HepG2 (cell line): ENCODE results near the gene ZNF526. TPM values are rescaled to one million over a fixed set of nuclear protein-coding genes. Genes with fewer than 3 reads are reported as not detected.

Experiments
- CERS6 ChIP-seq: sonication (generic); formaldehyde crosslinking; IDR thresholded peaks from 2 replicates; pipeline ENCODE4 v1.5.0; 2020; ENCODE audit warnings: missing genetic modification reagents
- CREB3 ChIP-seq: sonication (generic); formaldehyde crosslinking; IDR thresholded peaks from 2 replicates; pipeline ENCODE4 v1.5.0; 2020; ENCODE audit warnings: missing genetic modification reagents
- DR1 ChIP-seq: sonication (generic); formaldehyde crosslinking; IDR thresholded peaks from 2 replicates; pipeline ENCODE4 v1.8.0; 2021; ENCODE audit warnings: mild to moderate bottlenecking, missing genetic modification reagents, inconsistent platforms
- POLR2G ChIP-seq: fragments of 200-400 bp; formaldehyde crosslinking; IDR thresholded peaks from 2 replicates; pipeline ENCODE4 v1.6.1; 2018; ENCODE audit warnings: mild to moderate bottlenecking, low read depth, low read length, moderate library complexity
- REXO4 ChIP-seq: sonication (generic); formaldehyde crosslinking; IDR thresholded peaks from 2 replicates; pipeline ENCODE4 v1.8.0; 2022; ENCODE audit warnings: missing genetic modification reagents, mild to moderate bottlenecking, borderline replicate concordance
- SMC3 ChIP-seq: IDR thresholded peaks from 2 replicates; pipeline ENCODE4 v1.6.1; 2011; ENCODE audit warnings: low read length, improper control_type of control experiment
- TCF12 ChIP-seq, 2 experiments: fragments of 450-650 bp in 1 of 2; sonication (generic) in 1 of 2; formaldehyde crosslinking in 1 of 2; IDR thresholded peaks; 2 replicates each; pipeline versions ENCODE4 v1.6.1 to v1.8.0; 2017 to 2022; ENCODE audit warnings: antibody characterized with exemption in 1 of 2, mild to moderate bottlenecking in 1 of 2, missing genetic modification reagents in 1 of 2, moderate library complexity in 1 of 2
- THAP8 ChIP-seq: sonication (generic); formaldehyde crosslinking; IDR thresholded peaks from 2 replicates; pipeline ENCODE4 v1.5.1; 2020; ENCODE audit warnings: missing genetic modification reagents, mild to moderate bottlenecking, borderline replicate concordance
- ZBTB10 ChIP-seq: sonication (generic); formaldehyde crosslinking; IDR thresholded peaks from 2 replicates; pipeline ENCODE4 v1.4.0; 2020; ENCODE audit warnings: missing genetic modification reagents, borderline replicate concordance
- ZBTB21 ChIP-seq: sonication (generic); formaldehyde crosslinking; IDR thresholded peaks from 2 replicates; pipeline ENCODE4 v1.4.0; 2020; ENCODE audit warnings: missing genetic modification reagents
- ZBTB3 ChIP-seq: sonication (generic); formaldehyde crosslinking; IDR thresholded peaks from 2 replicates; pipeline ENCODE4 v1.4.0; 2020; ENCODE audit warnings: low read depth, mild to moderate bottlenecking, moderate library complexity, missing genetic modification reagents, borderline replicate concordance
- ZFP36 ChIP-seq: fragments of 150-350 bp; IDR thresholded peaks from 2 replicates; pipeline ENCODE4 v1.6.1; 2018; ENCODE audit warnings: borderline replicate concordance, low read length, low read depth; ENCODE audit not compliant: partially characterized antibody
- ZKSCAN1 ChIP-seq: fragments of 150-350 bp; IDR thresholded peaks from 2 replicates; pipeline ENCODE4 v1.6.1; 2014; ENCODE audit warnings: low read length
- ZNF101 ChIP-seq: sonication (generic); formaldehyde crosslinking; IDR thresholded peaks from 2 replicates; pipeline ENCODE4 v1.4.0; 2020; ENCODE audit warnings: mild to moderate bottlenecking, low read depth, missing genetic modification reagents, borderline replicate concordance
- ZNF136 ChIP-seq: sonication (generic); formaldehyde crosslinking; IDR thresholded peaks from 2 replicates; pipeline ENCODE4 v1.8.1; 2022; ENCODE audit warnings: low read depth, mild to moderate bottlenecking, moderate library complexity, missing genetic modification reagents
- ZNF3 ChIP-seq: IDR thresholded peaks from 2 replicates; pipeline ENCODE4 v1.7.0; 2017; ENCODE audit warnings: inconsistent platforms
- ZNF326 ChIP-seq: sonication (generic); formaldehyde crosslinking; IDR thresholded peaks from 2 replicates; pipeline ENCODE4 v1.4.0; 2020; ENCODE audit warnings: missing genetic modification reagents, borderline replicate concordance
- ZNF44 ChIP-seq: sonication (generic); formaldehyde crosslinking; IDR thresholded peaks from 2 replicates; pipeline ENCODE4 v1.5.1; 2020; ENCODE audit warnings: mild to moderate bottlenecking, missing genetic modification reagents
- ZNF512B ChIP-seq: sonication (generic); formaldehyde crosslinking; IDR thresholded peaks from 2 replicates; pipeline ENCODE4 v1.5.1; 2020; ENCODE audit warnings: missing genetic modification reagents, mild to moderate bottlenecking, borderline replicate concordance
- ZNF562 ChIP-seq: sonication (generic); formaldehyde crosslinking; IDR thresholded peaks from 2 replicates; pipeline ENCODE4 v1.8.0; 2022; ENCODE audit warnings: missing genetic modification reagents, borderline replicate concordance
- polyA plus RNA-seq, 8 experiments: library from polyadenylated mRNA; depleted of rRNA in 3 of 8; stranded (reverse) in 7 of 8; unstranded in 1 of 8; fragments of >200 nt; fragmentation: Illumina TruSeq in 4 of 8; extraction: Trizol in 4 of 8; gene quantifications; 2 replicates each; pipeline versions ENCODE4 v1.2.1 to v1.2.3, GENCODE V29; 2011 to 2016; ENCODE audit warnings: low read depth in 4 of 8, missing spikeins in 1 of 8, mixed read lengths in 1 of 8; ENCODE audit not compliant: insufficient read depth in 1 of 8
- total RNA-seq, 5 experiments: library from RNA; depleted of rRNA; stranded (reverse); fragments of >200 nt; fragmentation: Illumina TruSeq; extraction: Trizol; gene quantifications; 2 replicates each; pipeline ENCODE4 v1.2.3, GENCODE V29; 2016; ENCODE audit warnings: low read depth in 1 of 5

Gene ZNF526
- total and polyA plus RNA-seq, 2 of the 13 experiments (the other 11 are each of a cell fraction or from before 2014, with no cell fraction given): 3.3 to 8.4 TPM

GRCh38 chr19:42219812-42220750 is at the start of gene ZNF526 (continued):
- TF ChIP-seq ZNF512B (CRISPR knock-in tag) (no peak), ZNF326 (CRISPR knock-in tag) (no peak), POLR2G (peak; percentile 94), SMC3 (no peak; the same call in 1 of the 2 replicates), ZKSCAN1 (no peak), ZNF101 (CRISPR knock-in tag) (no peak), ZFP36 (no peak), ZNF3 (CRISPR knock-in tag) (no peak), ZBTB21 (CRISPR knock-in tag) (no peak), DR1 (peak; percentile 61; the same call in 1 of the 2 replicates), ZNF136 (CRISPR knock-in tag) (0 out of 2 replicates have a peak, but pooled peaks have one; percentile 33), ZBTB3 (CRISPR knock-in tag) (no peak), THAP8 (no peak), CERS6 (CRISPR knock-in tag) (no peak), ZNF562 (CRISPR knock-in tag) (no peak), ZBTB10 (CRISPR knock-in tag) (no peak), REXO4 (CRISPR knock-in tag) (no peak), CREB3 (CRISPR knock-in tag) (no peak), TCF12 (IDR thresholded peaks at IDR 0.05) (no peak), TCF12 (CRISPR knock-in tag; IDR thresholded peaks at IDR 0.05) (no peak), ZNF44 (peak; percentile 73; the same call in 1 of the 2 replicates)
